Fibroblast of pulmonary artery (primary cell): ENCODE measurements around the gene TMEM217.

Experiments used
- DNase-seq: peaks from one replicate; pipeline ENCODE4 v3.0.0-alpha.2; 2010; ENCODE audit warnings: low read depth
- H3K4me3 ChIP-seq: replicated peaks from 2 replicates; pipeline ENCODE4 v1.5.1; 2011; ENCODE audit warnings: low read depth, mild to moderate bottlenecking, control low read depth, low read length, moderate library complexity
- TF ChIP-seq, protein P1 (sequence below): IDR thresholded peaks from 2 replicates; pipeline ENCODE4 v1.5.1; 2011; ENCODE audit warnings: mild to moderate bottlenecking, control low read depth, low read length, inconsistent platforms; ENCODE audit errors: missing control alignments

Gene TMEM217

DNA sequence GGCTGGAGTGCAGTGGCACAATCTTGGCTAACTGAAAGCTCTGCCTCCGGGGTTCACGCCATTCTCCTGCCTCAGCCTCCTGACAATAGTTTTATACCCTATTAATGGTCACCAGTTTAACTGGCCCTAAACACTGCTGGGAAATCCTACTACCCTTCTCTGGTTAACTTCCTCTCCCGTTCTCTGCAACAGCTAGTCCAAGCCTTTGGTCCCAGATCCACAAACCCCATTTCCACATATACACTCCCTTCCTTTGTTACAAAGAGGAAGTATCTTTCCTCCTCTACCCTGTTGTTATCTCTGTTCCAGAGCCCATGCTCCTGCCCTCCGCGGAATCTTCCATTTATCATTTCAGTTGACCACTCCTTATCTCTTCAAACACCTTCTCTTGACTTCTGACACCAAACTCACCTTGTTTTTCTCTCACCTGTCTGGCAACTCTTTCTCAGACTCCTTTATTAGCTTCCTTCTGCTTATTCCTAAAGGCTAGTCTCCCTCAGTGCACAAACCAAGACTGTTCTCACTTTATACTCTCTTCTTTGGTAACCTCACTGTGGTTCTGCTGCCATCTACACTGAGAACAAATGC, 25.4 kb downstream of the TMEM217 start:
- DNase-seq: no peak
- TF ChIP-seq, protein P1, sequence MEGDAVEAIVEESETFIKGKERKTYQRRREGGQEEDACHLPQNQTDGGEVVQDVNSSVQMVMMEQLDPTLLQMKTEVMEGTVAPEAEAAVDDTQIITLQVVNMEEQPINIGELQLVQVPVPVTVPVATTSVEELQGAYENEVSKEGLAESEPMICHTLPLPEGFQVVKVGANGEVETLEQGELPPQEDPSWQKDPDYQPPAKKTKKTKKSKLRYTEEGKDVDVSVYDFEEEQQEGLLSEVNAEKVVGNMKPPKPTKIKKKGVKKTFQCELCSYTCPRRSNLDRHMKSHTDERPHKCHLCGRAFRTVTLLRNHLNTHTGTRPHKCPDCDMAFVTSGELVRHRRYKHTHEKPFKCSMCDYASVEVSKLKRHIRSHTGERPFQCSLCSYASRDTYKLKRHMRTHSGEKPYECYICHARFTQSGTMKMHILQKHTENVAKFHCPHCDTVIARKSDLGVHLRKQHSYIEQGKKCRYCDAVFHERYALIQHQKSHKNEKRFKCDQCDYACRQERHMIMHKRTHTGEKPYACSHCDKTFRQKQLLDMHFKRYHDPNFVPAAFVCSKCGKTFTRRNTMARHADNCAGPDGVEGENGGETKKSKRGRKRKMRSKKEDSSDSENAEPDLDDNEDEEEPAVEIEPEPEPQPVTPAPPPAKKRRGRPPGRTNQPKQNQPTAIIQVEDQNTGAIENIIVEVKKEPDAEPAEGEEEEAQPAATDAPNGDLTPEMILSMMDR: no peak
- H3K4me3 ChIP-seq: no peak overlapping the region

GRCh38 chr6:37230104-37230503, 27.8 kb downstream of the TMEM217 start:
- TF ChIP-seq, protein P1: no peak
- no peak overlapping the region for H3K4me3 ChIP-seq
- DNase-seq: no peak

DNA sequence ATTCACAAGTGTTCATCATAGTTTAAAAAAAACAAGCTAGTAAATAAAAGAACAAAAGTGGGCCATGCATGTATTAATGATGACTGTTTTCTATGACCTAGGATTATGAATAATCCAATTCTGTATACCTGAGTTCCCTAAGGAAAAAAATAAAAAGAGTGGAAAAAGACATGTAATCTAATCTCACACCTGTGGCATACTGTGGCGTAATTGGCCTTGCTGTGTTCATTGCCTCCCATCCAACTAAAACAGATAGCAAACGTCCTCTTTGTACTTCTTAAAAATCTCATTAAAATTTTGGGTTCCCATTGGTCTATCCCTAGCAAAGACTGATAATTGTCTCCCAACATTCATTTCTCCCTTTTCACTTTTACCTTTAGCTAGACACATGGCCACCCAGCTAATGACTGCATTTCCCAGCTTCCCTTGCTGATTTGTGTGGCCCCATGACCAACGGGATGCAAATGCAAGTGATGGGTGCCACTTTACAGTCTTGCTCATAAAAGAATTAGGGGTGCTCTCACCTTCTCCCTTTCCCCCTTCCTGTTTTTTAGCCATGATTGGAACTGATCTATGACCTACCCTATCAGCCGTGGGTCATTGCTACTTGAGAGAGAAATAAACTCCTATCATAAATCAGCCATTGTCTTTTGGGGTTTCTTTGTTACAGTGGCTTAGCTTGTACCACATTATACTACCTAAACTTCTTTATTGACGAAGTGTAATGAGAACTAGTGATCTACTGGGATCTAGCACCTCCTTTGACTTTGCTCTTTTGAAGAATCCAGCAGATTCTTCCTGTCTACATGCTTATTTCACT, 32.4 kb downstream of the TMEM217 start:
- TF ChIP-seq, protein P1: no peak
- no peak overlapping the region for H3K4me3 ChIP-seq
- DNase-seq: no peak

DNA sequence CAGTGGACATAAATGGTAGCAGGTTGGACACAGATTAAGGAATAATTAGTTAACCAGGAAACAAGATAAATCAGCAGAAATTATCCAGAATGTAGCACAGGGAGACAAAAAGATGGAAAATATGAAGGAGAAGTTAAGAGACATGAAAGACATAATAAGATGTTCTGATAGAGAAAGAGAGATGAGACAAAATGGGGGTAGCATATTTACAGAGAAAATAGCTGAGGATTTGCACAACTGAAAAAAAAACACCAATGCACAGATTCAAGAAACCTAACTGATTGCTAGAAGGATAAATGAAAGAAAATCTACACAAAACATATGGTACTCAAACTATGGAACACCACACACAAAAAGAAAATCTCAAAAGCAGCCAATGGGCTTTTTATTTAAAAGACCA, 35.0 kb downstream of the TMEM217 start:
- H3K4me3 ChIP-seq: peak overlapping the region; percentile 63
- TF ChIP-seq, protein P1: no peak
- no peak for DNase-seq

GRCh38 chr6:37222125-37222967, 35.6 kb downstream of the TMEM217 start:
- peak overlapping the region; percentile 63 for H3K4me3 ChIP-seq
- TF ChIP-seq, protein P1: no peak
- peak; percentile 89 for DNase-seq

DNA sequence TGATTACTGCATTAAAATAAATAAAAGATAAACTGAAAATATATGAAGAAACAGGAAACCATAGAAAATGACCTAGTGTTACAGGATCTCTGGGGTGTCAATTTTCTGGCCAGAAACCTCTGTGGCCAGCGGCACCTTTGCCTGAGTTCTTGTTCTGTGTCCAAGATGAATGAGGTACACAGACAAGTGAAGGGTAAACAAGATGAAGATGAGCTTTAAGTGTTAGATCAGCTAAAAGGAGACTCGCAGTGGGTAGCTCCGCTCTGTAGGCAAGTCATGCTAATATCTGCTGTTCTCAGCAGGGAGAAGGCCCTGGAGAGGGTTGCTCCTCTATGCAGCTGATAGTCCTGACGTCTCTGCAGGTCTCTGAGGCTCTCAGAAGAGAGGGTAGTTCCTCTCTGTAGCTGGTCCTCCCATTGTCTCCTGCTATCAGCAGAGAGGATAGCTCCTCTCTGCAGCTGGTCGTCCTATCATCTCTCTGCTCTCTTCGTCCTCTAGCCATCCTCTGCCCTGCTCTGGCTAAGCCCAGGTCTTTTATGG, 36.3 kb downstream of the TMEM217 start:
- peak overlapping the region; percentile 63 for H3K4me3 ChIP-seq
- no peak for DNase-seq
- TF ChIP-seq, protein P1: no peak
